ENCODE results near the gene PTPRN2. TPM values are rescaled to one million over a fixed set of nuclear protein-coding genes. Genes with fewer than 3 reads are reported as not detected.

Gene PTPRN2
- total and polyA plus RNA-seq, 8 donors: 4.9 to 136 (median 46.8) TPM

DNA sequence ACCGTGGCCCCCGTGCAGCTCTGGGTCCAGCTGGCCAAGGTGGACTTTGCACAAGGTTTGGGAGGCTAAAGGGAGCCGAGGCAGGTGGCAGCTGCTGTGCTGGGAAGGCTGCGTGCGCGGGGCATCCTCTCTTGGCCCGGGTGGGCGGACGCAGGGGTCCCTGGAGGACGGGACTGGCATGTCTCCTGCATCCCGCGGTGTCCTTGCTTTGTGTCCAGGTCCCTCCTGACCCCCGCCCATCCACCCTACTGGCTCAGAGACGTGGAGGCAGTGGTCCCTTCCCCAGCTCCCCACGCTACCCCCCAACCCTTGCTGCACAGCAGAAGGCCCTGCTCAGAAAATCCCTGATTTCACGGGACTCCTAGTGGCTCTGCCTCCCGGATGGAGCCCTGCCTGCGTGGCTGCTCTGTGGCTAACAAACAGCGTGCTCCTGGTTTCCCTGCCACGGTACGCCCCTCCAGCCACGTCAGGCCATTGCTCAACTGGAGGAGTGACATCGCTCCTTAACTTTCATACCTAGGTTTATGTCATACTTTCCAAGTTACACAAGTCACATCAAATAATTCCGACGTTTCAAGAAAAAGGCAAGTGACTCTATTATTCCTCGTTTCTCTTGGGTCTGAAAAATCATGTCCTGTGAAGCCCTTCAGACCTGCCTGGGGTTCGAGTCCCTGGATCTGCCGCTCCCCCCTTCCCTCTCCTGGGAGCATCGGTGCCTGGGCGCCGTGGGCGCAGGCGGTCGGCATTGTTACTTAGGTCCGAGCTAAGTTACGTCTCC, 829.0 kb downstream of the PTPRN2 start:
- H3K27ac ChIP-seq: no peak overlapping the region
- intact Hi-C loops (cut with DNase I; ENCODE audit: low total_unique reads): no loop called here
- no peaks in the 10 kb centered on the region for H3K4me1 ChIP-seq
- no peak for DNase-seq
- TF ChIP-seq POLR2AphosphoS5 (IDR thresholded peaks at IDR 0.05) (no peak), POLR2A (IDR thresholded peaks at IDR 0.05) (no peak), EP300 (IDR thresholded peaks at IDR 0.05) (no peak)
- TF ChIP-seq, protein P1, sequence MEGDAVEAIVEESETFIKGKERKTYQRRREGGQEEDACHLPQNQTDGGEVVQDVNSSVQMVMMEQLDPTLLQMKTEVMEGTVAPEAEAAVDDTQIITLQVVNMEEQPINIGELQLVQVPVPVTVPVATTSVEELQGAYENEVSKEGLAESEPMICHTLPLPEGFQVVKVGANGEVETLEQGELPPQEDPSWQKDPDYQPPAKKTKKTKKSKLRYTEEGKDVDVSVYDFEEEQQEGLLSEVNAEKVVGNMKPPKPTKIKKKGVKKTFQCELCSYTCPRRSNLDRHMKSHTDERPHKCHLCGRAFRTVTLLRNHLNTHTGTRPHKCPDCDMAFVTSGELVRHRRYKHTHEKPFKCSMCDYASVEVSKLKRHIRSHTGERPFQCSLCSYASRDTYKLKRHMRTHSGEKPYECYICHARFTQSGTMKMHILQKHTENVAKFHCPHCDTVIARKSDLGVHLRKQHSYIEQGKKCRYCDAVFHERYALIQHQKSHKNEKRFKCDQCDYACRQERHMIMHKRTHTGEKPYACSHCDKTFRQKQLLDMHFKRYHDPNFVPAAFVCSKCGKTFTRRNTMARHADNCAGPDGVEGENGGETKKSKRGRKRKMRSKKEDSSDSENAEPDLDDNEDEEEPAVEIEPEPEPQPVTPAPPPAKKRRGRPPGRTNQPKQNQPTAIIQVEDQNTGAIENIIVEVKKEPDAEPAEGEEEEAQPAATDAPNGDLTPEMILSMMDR (IDR thresholded peaks at IDR 0.05): no peak
- H3K4me3 ChIP-seq: no peak overlapping the region
- no peaks in the 10 kb centered on the region for H3K27me3 ChIP-seq
- no peaks in the 10 kb centered on the region for H3K36me3 ChIP-seq
- 91 to 96% (median 93%) methylated on average over 34 to 36 of the region's 36 CpGs for WGBS, 5 donors
- H3K9me3 ChIP-seq: peaks cover 0 to 10% (median 5%) of the 10 kb centered on the region in 4 donors

DNA sequence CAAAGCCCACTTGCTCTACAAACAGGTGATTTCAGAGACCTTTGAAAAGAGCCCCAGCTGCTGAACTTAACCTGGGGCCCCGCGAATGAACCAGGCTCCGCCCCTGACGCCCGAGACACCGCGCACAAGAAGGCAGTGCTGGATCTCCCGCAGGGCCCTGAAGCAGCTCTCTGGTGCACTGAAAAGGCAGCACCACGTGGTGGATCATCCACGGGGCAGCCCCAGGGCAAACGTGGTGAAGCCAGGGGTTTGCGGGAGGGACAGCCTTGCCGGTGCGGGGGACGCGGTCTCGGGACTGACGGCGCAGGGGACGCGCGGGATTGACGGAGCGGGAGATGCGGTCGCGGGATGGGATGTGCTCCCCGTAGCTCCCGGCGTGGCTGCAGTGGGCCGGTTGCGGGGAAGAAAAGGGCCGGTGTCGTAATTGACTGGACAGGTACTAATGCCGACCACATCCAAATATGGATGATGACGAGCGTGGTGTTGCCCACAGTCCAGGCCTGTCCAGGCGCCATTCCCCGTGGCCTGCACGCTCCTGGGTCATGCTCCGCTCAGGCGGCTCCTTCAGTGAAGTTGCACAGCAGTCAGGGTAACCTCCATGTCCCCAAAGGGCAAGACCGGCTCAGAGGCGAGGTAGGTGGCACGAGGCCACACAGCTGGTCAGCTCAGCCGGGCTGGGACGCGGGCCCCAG, 829.7 kb downstream of the PTPRN2 start:
- Histone ChIP-seq H3K27me3 (no peaks in the 10 kb centered on the region), H3K4me3 (no peak overlapping the region), H3K36me3 (no peaks in the 10 kb centered on the region), H3K4me1 (no peaks in the 10 kb centered on the region), H3K27ac (no peak overlapping the region), H3K9me3 (peaks cover 0 to 4% (median 2%) of the 10 kb centered on the region in 4 donors)
- DNase-seq: no peak
- 86 to 90% (median 88%) methylated on average over 43 to 48 of the region's 48 CpGs for WGBS, 5 donors
- intact Hi-C loops (cut with DNase I; ENCODE audit: low total_unique reads): no loop called here
- TF ChIP-seq, protein P1 (IDR thresholded peaks at IDR 0.05): no peak
- no peak for TF ChIP-seq POLR2AphosphoS5 (IDR thresholded peaks at IDR 0.05)
- TF ChIP-seq EP300 (IDR thresholded peaks at IDR 0.05): no peak
- TF ChIP-seq POLR2A (IDR thresholded peaks at IDR 0.05): no peak

DNA sequence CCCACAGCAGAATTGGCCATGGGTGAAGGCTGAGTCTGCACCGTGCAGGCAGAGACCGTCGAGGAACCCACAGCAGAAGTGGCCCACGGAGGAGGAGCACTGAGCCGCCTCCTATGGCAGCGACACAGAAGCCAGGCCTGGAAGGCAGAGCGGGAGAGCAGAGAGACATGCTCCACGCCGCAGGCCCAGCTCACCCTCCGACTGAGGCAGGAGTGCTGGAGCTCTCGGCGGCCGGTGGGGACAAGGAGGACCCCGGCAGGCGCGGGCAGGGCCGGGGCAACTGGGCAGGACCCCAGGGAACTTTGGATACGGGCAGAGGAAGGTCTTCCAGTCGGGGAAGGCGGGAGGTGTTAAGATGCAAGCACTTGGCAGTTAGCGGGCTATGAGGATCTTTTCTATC, 830.4 kb downstream of the PTPRN2 start:
- no peaks in the 10 kb centered on the region for H3K4me1 ChIP-seq
- no peaks in the 10 kb centered on the region for H3K36me3 ChIP-seq
- H3K4me3 ChIP-seq: no peak overlapping the region
- no peak overlapping the region for H3K27ac ChIP-seq
- DNase-seq: no peak
- no peaks in the 10 kb centered on the region for H3K27me3 ChIP-seq
- H3K9me3 ChIP-seq: no peaks in the 10 kb centered on the region
- WGBS, 5 donors: 88 to 92% (median 89%) methylated on average over 19 to 21 of the region's 21 CpGs
- TF ChIP-seq, protein P1 (IDR thresholded peaks at IDR 0.05): no peak
- TF ChIP-seq POLR2AphosphoS5 (IDR thresholded peaks at IDR 0.05) (no peak), POLR2A (IDR thresholded peaks at IDR 0.05) (no peak), EP300 (IDR thresholded peaks at IDR 0.05) (no peak)
- intact Hi-C loops (cut with DNase I; ENCODE audit: low total_unique reads): no loop called here

DNA sequence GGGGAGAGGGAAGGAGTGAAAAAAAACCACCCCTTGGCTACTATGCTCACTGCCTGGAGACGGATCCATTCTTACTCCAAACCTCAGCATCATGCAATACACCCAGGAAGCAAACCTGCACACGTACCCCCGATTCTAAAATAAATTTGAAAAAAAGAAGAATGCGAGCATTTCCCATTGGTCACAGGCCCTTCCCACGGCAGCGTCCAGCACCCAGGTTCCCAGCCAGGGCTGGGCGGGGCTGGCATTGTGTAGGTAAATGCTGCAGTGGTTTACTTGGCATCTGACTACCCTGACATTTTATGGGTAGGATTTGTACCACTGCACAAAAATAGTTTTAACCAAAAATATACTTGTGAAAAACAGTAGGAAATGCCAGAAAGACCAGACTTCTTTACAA, 831.9 kb downstream of the PTPRN2 start:
- H3K27ac ChIP-seq: no peak overlapping the region
- H3K27me3 ChIP-seq: no peaks in the 10 kb centered on the region
- no peak for TF ChIP-seq EP300 (IDR thresholded peaks at IDR 0.05)
- TF ChIP-seq, protein P1 (IDR thresholded peaks at IDR 0.05): no peak
- no peaks in the 10 kb centered on the region for H3K9me3 ChIP-seq
- 89 to 90% (median 90%) methylated on average over 7 of the region's 7 CpGs for WGBS, 5 donors
- H3K36me3 ChIP-seq: no peaks in the 10 kb centered on the region
- no peaks in the 10 kb centered on the region for H3K4me1 ChIP-seq
- DNase-seq: no peak
- intact Hi-C loops (cut with DNase I; ENCODE audit: low total_unique reads): no loop called here
- H3K4me3 ChIP-seq: no peak overlapping the region
